Activated naive CD4-positive, alpha-beta T cell treated with anti-CD3 and anti-CD28 coated beads for 36 hours (primary cell): ENCODE data around the gene SERPINI1. TPM values are rescaled to one million over a fixed set of nuclear protein-coding genes. Genes with fewer than 3 reads are reported as not detected.

Experiments
- CTCF ChIA-PET: fragments of 350-600 bp; sonication (Branson Sonifier 250); formaldehyde crosslinking; loops from one replicate; lab custom pipeline; 2021; ENCODE audit warnings: antibody characterized with exemption; lab: Charles Lee
- DNase-seq: peaks from one replicate; pipeline ENCODE4 v3.0.0-alpha.2; 2020
- H3K27ac Mint-ChIP-seq: one replicate; pipeline ENCODE4 v1.8.0; 2021; ENCODE audit warnings: mild to moderate bottlenecking, mixed read lengths
- H3K27me3 Mint-ChIP-seq: one replicate; pipeline ENCODE4 v1.8.0; 2021; ENCODE audit warnings: low read depth, mixed read lengths
- H3K36me3 Mint-ChIP-seq: one replicate; pipeline ENCODE4 v1.8.0; 2021; ENCODE audit warnings: low read depth, mixed read lengths
- H3K4me1 Mint-ChIP-seq: one replicate; pipeline ENCODE4 v1.8.0; 2021; ENCODE audit warnings: low read depth, mixed read lengths
- H3K4me3 Mint-ChIP-seq: one replicate; pipeline ENCODE4 v1.8.0; 2021; ENCODE audit warnings: mild to moderate bottlenecking, moderate library complexity, mixed read lengths
- H3K9me3 Mint-ChIP-seq: one replicate; pipeline ENCODE4 v1.8.0; 2021; ENCODE audit warnings: mixed read lengths
- intact Hi-C: fragments of 100-400 bp; cut with micrococcal nuclease; formaldehyde crosslinking; loops from one replicate; pipeline ENCODE4 v1.15.1; 2023
- total RNA-seq, 2 experiments: library from RNA; stranded (reverse); gene quantifications; one replicate each; pipeline ENCODE4 v1.2.3, GENCODE V29; 2021

The SERPINI1 gene
- total RNA-seq, 2 experiments from 2014 or later: 0.76 to 0.99 TPM

GRCh38 chr3:167861649-167862048 lies 126.1 kb downstream of the SERPINI1 start:
- CTCF ChIA-PET: no interaction called here
- Mint-ChIP-seq H3K27me3 (no peaks in the 10 kb centered on the region), H3K27ac (no peak overlapping the region), H3K9me3 (no peaks in the 10 kb centered on the region), H3K4me1 (no peaks in the 10 kb centered on the region), H3K4me3 (no peak overlapping the region), H3K36me3 (no peaks in the 10 kb centered on the region)
- DNase-seq: no peak
- intact Hi-C loops: no loop called here

GRCh38 chr3:167862104-167862730 lies 126.7 kb downstream of the SERPINI1 start:
- H3K36me3 Mint-ChIP-seq: no peaks in the 10 kb centered on the region
- H3K27me3 Mint-ChIP-seq: no peaks in the 10 kb centered on the region
- H3K27ac Mint-ChIP-seq: no peak overlapping the region
- intact Hi-C loops: no loop called here
- no peaks in the 10 kb centered on the region for H3K4me1 Mint-ChIP-seq
- H3K4me3 Mint-ChIP-seq: no peak overlapping the region
- DNase-seq: no peak
- no peaks in the 10 kb centered on the region for H3K9me3 Mint-ChIP-seq
- CTCF ChIA-PET: no interaction called here

GRCh38 chr3:167863811-167864551 lies 128.5 kb downstream of the SERPINI1 start:
- Mint-ChIP-seq H3K9me3 (no peaks in the 10 kb centered on the region), H3K27ac (no peak overlapping the region), H3K4me1 (no peaks in the 10 kb centered on the region), H3K4me3 (no peak overlapping the region), H3K36me3 (no peaks in the 10 kb centered on the region), H3K27me3 (peaks cover 4% of the 10 kb centered on the region)
- CTCF ChIA-PET: interaction anchor here (1.2 kb wide), 1 partner anchor 17 kb away, joined by 3 read pairs; no protein-coding TSS in a partner anchor
- no peak for DNase-seq
- intact Hi-C loops: no loop called here

GRCh38 chr3:167864552-167864874 lies 129.0 kb downstream of the SERPINI1 start:
- no peaks in the 10 kb centered on the region for H3K36me3 Mint-ChIP-seq
- CTCF ChIA-PET: interaction anchor here (1.2 kb wide), 1 partner anchor 17 kb away, joined by 3 read pairs; no protein-coding TSS in a partner anchor
- no peaks in the 10 kb centered on the region for H3K4me1 Mint-ChIP-seq
- H3K4me3 Mint-ChIP-seq: no peak overlapping the region
- H3K9me3 Mint-ChIP-seq: no peaks in the 10 kb centered on the region
- intact Hi-C loops: no loop called here
- H3K27ac Mint-ChIP-seq: no peak overlapping the region
- DNase-seq: no peak
- H3K27me3 Mint-ChIP-seq: peaks cover 4% of the 10 kb centered on the region

- no peaks in the 10 kb centered on the region for H3K9me3 Mint-ChIP-seq
Observed at GRCh38 chr3:167866331-167866730, 130.8 kb downstream of the SERPINI1 start.

GRCh38 chr3:167867981-167868380 lies 132.5 kb downstream of the SERPINI1 start:
- H3K36me3 Mint-ChIP-seq: no peaks in the 10 kb centered on the region
- H3K27me3 Mint-ChIP-seq: peaks cover 4% of the 10 kb centered on the region
- CTCF ChIA-PET: interaction anchor here (1.0 to 1.3 kb wide), 2 partner anchors 9 to 14 kb away, joined by 3 to 4 read pairs; no protein-coding TSS in a partner anchor
- H3K4me3 Mint-ChIP-seq: no peak overlapping the region
- intact Hi-C loops: no loop called here
- no peak for DNase-seq
- no peaks in the 10 kb centered on the region for H3K9me3 Mint-ChIP-seq
- no peak overlapping the region for H3K27ac Mint-ChIP-seq
- no peaks in the 10 kb centered on the region for H3K4me1 Mint-ChIP-seq

More at GRCh38 chr3:167866331-167866730, 130.8 kb downstream of the SERPINI1 start:
- Mint-ChIP-seq H3K4me3 (no peak overlapping the region), H3K4me1 (no peaks in the 10 kb centered on the region), H3K27me3 (peaks cover 4% of the 10 kb centered on the region), H3K27ac (no peak overlapping the region), H3K36me3 (no peaks in the 10 kb centered on the region)
- CTCF ChIA-PET: no interaction called here
- intact Hi-C loops: no loop called here
- DNase-seq: no peak

- no peaks in the 10 kb centered on the region for H3K36me3 Mint-ChIP-seq
- no peaks in the 10 kb centered on the region for H3K4me1 Mint-ChIP-seq
Observed at GRCh38 chr3:167870181-167870580, 134.7 kb downstream of the SERPINI1 start.

GRCh38 chr3:167870759-167871158 lies 135.2 kb downstream of the SERPINI1 start:
- Mint-ChIP-seq H3K27me3 (peaks cover 4% of the 10 kb centered on the region), H3K4me3 (no peak overlapping the region)
- CTCF ChIA-PET: no interaction called here

More at GRCh38 chr3:167870181-167870580, 134.7 kb downstream of the SERPINI1 start:
- intact Hi-C loops: no loop called here
- H3K27me3 Mint-ChIP-seq: peaks cover 4% of the 10 kb centered on the region
- no peaks in the 10 kb centered on the region for H3K9me3 Mint-ChIP-seq
- no peak for DNase-seq
- CTCF ChIA-PET: no interaction called here
- H3K4me3 Mint-ChIP-seq: no peak overlapping the region
- H3K27ac Mint-ChIP-seq: no peak overlapping the region

GRCh38 chr3:167872032-167872431 lies 136.5 kb downstream of the SERPINI1 start:
- Mint-ChIP-seq H3K27me3 (peaks cover 4% of the 10 kb centered on the region), H3K4me3 (no peak overlapping the region), H3K27ac (no peak overlapping the region), H3K4me1 (no peaks in the 10 kb centered on the region), H3K9me3 (no peaks in the 10 kb centered on the region), H3K36me3 (no peaks in the 10 kb centered on the region)
- intact Hi-C loops: no loop called here
- DNase-seq: no peak
- CTCF ChIA-PET: interaction anchor here (0.8 to 2.6 kb wide), 2 partner anchors 10 to 491 kb away, joined by 3 to 7 read pairs; no protein-coding TSS in a partner anchor

More at GRCh38 chr3:167870759-167871158, 135.2 kb downstream of the SERPINI1 start:
- DNase-seq: no peak
- H3K36me3 Mint-ChIP-seq: no peaks in the 10 kb centered on the region
- H3K27ac Mint-ChIP-seq: no peak overlapping the region
- no peaks in the 10 kb centered on the region for H3K4me1 Mint-ChIP-seq
- H3K9me3 Mint-ChIP-seq: no peaks in the 10 kb centered on the region
- intact Hi-C loops: no loop called here

- intact Hi-C loops: no loop called here
- Mint-ChIP-seq H3K4me1 (no peaks in the 10 kb centered on the region), H3K36me3 (no peaks in the 10 kb centered on the region), H3K27me3 (peaks cover 10% of the 10 kb centered on the region), H3K9me3 (no peaks in the 10 kb centered on the region), H3K4me3 (no peak overlapping the region), H3K27ac (no peak overlapping the region)
- no peak for DNase-seq
- CTCF ChIA-PET: interaction anchor here (1.4 to 2.6 kb wide), 2 partner anchors 9 to 492 kb away, joined by 3 to 7 read pairs; no protein-coding TSS in a partner anchor
Observed at GRCh38 chr3:167872941-167873340, 137.4 kb downstream of the SERPINI1 start.

- intact Hi-C loops: no loop called here
- H3K27me3 Mint-ChIP-seq: peaks cover 12% of the 10 kb centered on the region
- H3K36me3 Mint-ChIP-seq: no peaks in the 10 kb centered on the region
- no peaks in the 10 kb centered on the region for H3K9me3 Mint-ChIP-seq
- no peak overlapping the region for H3K27ac Mint-ChIP-seq
- H3K4me3 Mint-ChIP-seq: no peak overlapping the region
- CTCF ChIA-PET: no interaction called here
- H3K4me1 Mint-ChIP-seq: no peaks in the 10 kb centered on the region
- DNase-seq: no peak
Observed at GRCh38 chr3:167874671-167875372, 139.3 kb downstream of the SERPINI1 start.
